NCI-H524 (cell line): ENCODE measurements around the gene DHRS4L2.
"Not testable (repeated sequence)": the region's sequence is repeated elsewhere in the genome, so short reads cannot be mapped to it uniquely, and the experiment has no call there.

Source experiments
- DNase-seq, 2 experiments: peaks; one replicate each; lab custom pipeline; 2025; lab: John Stamatoyannopoulos, UW

DHRS4L2 gene

GRCh38 chr14:23988607-23989363 lies at the start of gene DHRS4L2:
Gene DHRS4L2 (plus strand): TSS chr14:23988929. CDS start chr14:23988948, 19 bp downstream.
- DNase-seq, result not testable (repeated sequence)

DNA sequence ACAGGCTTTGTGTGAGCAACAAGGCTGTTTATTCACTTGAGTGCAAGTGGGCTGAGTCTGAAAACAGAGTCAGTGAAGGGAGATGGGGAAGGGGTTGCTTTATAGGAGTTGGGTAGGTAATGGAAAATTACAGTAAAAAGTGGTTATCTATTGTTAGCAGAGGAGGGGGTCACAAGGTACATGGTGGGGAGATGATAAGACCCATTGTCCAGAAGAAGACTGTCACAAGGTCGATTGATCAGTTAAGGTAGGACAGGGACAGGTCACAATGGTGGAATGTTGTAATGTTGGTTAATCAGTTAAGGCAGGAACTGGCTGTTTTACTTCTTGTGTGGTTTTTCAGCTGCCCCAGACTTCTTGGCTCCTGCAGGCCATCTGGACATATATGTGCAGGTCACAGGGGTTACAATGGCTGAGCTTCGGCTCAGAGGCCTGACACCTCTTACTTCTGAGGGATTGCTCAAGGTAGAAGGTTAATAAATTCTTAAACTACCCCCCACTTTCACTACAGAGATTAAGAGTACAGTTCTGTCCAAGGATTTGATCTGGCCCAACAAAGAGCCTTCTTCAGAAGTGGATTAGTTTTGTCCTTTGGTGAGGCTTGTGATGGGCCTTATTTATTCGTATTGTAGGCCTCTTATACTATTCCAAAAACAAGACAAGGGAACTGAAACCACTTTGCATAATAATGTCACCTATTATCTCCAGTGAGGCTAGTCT lies 49.0 kb upstream of the DHRS4L2 start:
- DNase-seq, result no peak

- no peak for DNase-seq
These were observed 47.5 kb upstream of the DHRS4L2 start for GRCh38 chr14:23941230-23941629.

GRCh38 chr14:23941669-23942068 lies 47.1 kb upstream of the DHRS4L2 start:
- no peak for DNase-seq

- no peak for DNase-seq
These were observed 46.1 kb upstream of the DHRS4L2 start for GRCh38 chr14:23942587-23942986.

DNA sequence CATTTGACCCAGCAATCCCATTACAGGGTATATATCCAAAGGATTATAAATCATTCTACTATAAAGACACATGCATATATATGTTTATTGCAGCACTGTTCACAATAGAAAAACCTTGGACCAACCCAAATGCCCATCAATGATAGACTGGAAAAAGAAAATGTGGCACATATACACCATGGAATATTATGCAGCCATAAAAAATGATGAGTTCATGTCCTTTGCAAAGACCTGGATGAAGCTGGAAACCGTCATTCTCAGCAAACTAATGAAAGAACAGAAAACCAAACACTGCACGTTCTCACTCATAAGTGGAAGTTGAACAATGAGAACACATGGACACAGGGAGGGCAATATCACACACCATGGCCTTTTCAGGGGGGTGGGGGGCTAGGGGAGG lies 39.7 kb upstream of the DHRS4L2 start:
- not testable (repeated sequence) for DNase-seq

- no peak for DNase-seq
These were observed 38.2 kb upstream of the DHRS4L2 start for GRCh38 chr14:23950411-23951135.

- not testable (repeated sequence) for DNase-seq
These were observed 37.6 kb upstream of the DHRS4L2 start for GRCh38 chr14:23951136-23951466.

- peak in 1 of 2 experiments; percentile 32 for DNase-seq
These were observed 37.0 kb upstream of the DHRS4L2 start for GRCh38 chr14:23951590-23952201.

- DNase-seq, result peak in 1 of 2 experiments; percentile 50
These were observed 35.6 kb upstream of the DHRS4L2 start for GRCh38 chr14:23953116-23953463.

DNA sequence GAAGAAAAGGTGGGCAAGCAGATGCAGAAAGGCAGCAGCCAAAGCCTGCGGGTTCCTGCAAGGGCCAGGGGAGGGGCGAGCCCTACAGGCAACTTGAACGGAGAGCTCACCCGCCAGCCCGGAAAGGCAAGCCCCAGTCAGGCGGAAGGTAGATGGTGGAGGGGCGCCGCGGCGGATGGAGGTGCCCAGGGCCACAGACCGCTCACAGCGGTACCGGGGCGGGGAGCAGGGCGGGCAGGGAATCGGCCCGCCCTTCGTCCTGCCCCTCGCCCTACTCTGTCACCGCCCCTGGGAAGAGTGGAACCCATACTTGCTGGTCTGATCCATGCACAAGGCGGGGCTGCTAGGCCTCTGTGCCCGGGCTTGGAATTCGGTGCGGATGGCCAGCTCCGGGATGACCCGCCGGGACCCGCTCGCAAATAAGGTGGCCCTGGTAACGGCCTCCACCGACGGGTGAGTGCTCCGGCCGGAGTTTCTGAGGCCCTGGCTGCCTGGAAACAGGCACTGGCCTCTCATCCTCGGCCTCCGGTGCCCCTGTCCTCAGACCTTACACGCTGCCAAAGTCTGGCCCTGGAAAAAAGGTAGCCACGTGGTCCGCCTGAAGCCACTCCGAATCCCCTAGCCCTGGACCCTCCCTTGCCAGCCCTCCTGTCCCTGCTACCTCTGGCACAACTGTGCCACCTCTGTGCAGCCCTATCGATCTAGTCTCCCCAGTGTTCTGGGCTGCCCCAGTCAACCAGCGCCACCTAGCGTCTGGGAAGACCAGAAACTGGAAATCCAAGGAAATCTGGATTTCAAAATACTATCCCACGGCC lies 35.1 kb upstream of the DHRS4L2 start, which contains the start of gene DHRS4:
Gene DHRS4, plus strand, starts transcription at position 307 of the 815 bp plus-strand sequence. Its CDS starts 19 bp downstream, at position 326.
- DNase-seq, result peak; percentile 90 to 95

GRCh38 chr14:23954279-23954614 lies 34.5 kb upstream of the DHRS4L2 start:
- not testable (repeated sequence) for DNase-seq

GRCh38 chr14:23954965-23955364 lies 33.8 kb upstream of the DHRS4L2 start:
- peak in 1 of 2 experiments; percentile 53 for DNase-seq

DNA sequence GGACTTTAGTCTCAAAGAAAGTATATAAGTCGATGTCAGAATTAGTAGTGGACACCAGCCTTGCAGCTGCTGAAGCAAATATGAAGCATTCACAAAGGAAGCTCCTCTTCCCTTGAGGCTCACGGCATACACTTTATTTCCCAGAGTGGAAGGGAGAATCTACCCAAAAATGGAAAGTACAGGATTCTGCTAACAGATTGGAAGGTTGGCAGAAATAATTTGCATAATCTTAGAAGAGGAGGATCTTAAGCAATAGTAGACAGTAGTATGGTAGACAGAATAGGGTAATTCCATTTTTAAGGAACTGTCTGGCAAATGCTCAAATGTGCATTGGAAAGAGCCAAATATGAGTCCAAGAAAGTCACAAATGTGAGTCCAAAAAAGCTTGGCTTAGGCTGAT lies 32.9 kb upstream of the DHRS4L2 start:
- DNase-seq, result not testable (repeated sequence)

DNA sequence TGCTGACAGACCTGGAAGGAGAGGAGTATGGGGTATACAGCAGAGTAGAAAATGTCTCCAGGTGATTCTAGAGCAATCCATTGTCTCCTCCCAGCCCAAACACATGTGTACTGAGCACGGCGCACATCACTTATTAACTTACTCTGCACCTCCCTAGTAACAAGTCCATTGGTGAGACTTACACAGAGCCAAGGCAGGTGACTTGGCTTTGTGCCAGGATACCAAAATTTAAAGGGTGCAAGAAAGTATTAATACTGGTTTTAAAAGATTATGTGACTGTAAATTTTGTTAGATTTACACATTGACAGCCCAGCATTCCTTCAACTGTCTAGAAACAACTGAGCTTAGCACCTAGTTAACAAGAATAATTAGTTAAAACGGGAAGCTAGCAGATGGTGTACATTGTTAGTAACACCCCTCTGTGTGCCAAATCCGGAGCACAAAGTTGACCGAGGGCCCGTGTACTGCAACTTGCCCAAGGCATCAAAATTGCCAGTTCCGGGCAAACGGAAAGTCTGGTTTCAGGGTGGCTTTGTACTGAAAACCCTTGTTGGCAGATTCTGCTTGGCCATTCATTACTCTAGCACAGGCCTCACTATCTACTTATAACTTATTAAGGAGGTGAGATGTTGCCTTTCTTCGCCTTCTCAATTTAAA lies 30.7 kb upstream of the DHRS4L2 start:
- not testable (repeated sequence) for DNase-seq

- not testable (repeated sequence) for DNase-seq
These were observed 27.8 kb upstream of the DHRS4L2 start for GRCh38 chr14:23960899-23961298.

DNA sequence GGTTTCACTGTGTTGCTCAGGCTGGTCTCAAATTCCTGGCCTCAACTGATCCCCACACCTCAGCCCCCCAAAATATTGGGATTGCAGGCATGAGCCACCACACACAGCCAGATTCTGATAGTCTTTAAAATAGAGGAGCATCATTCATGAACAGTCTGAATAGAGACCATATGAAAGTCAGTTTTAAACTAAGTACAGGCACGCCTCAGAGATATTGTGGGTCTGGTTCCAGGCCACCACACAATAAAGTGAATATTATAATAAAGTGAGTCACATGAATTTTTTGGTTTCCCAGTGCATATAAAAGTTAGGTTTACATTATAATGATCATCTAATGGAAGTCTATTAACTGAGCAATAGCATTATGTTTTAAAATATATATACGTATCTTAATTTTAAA lies 27.0 kb upstream of the DHRS4L2 start:
- not testable (repeated sequence) for DNase-seq

DNA sequence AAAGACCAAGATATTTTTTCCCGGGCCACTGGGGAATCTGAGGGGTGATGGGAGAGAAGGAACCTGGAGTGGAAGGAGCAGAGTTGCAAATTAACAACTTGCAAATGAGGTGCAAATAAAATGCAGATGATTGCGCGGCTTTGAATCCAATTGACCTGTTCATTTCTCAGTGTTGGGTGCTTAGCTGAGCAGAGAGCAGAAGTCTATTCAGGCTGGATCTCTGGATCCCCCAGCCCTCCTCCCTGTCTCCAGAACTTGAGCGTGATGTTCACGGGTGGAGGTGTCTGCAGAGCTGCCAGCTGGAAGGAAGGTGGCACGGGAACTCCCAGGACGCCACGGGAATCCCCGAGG lies 19.6 kb upstream of the DHRS4L2 start:
- DNase-seq, result not testable (repeated sequence)

- DNase-seq, result not testable (repeated sequence)
These were observed 19.0 kb upstream of the DHRS4L2 start for GRCh38 chr14:23969481-23970282.

DNA sequence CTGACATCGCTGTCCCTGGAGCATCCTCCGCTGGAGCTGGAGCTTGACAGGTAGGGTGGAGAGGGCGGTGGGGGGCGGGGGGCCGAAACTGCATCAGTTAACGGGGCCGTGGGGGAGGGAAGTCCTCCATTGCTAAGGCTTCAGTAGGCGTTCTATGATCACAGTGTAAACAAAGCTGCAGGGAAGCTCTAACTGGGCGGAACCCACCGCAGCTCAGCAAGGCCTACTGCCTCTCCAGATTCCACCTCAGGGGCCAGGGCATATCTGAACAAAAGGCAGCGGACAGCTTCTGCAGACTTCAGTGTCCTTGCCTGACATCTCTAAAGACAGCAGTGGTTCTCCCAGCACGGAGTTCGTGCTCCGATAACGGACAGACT lies 18.5 kb upstream of the DHRS4L2 start:
- DNase-seq, result not testable (repeated sequence)
